GM10266 (cell line): Measurements from ENCODE around the gene TNRC6C.
"Not testable (repeated sequence)": the region's sequence is repeated elsewhere in the genome, so short reads cannot be mapped to it uniquely, and the experiment has no call there.

Experiments
- DNase-seq: peaks from one replicate; pipeline ENCODE4 v3.0.0; 2012; ENCODE audit errors: extremely low spot score
- TF ChIP-seq, protein P1 (sequence below): IDR thresholded peaks from 2 replicates; pipeline ENCODE4 v1.5.1; 2012; ENCODE audit warnings: mild to moderate bottlenecking, low read depth; ENCODE audit not compliant: control insufficient read depth, insufficient read depth; ENCODE audit errors: missing control alignments

Gene TNRC6C

DNA sequence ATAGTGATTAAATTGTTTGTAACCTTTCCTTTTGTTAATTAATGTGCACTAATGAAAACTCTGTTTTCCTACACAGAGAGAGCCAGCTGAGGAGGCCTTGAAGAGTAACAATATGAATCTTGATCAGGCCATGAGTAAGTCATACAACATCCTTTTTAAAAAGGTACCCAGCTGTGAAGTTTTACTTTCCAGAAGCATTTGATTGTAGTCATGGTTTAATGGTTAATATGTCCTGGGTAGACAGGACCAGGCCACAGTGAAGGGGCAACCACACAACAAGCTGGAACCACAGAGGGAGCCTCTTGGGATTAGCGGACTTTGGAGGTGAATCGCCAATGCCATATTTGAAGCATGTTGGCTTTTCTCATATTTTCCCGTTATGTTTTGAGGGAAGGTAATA, 114.5 kb downstream of the TNRC6C start:
- no peak for DNase-seq
- TF ChIP-seq, protein P1, sequence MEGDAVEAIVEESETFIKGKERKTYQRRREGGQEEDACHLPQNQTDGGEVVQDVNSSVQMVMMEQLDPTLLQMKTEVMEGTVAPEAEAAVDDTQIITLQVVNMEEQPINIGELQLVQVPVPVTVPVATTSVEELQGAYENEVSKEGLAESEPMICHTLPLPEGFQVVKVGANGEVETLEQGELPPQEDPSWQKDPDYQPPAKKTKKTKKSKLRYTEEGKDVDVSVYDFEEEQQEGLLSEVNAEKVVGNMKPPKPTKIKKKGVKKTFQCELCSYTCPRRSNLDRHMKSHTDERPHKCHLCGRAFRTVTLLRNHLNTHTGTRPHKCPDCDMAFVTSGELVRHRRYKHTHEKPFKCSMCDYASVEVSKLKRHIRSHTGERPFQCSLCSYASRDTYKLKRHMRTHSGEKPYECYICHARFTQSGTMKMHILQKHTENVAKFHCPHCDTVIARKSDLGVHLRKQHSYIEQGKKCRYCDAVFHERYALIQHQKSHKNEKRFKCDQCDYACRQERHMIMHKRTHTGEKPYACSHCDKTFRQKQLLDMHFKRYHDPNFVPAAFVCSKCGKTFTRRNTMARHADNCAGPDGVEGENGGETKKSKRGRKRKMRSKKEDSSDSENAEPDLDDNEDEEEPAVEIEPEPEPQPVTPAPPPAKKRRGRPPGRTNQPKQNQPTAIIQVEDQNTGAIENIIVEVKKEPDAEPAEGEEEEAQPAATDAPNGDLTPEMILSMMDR: no peak

DNA sequence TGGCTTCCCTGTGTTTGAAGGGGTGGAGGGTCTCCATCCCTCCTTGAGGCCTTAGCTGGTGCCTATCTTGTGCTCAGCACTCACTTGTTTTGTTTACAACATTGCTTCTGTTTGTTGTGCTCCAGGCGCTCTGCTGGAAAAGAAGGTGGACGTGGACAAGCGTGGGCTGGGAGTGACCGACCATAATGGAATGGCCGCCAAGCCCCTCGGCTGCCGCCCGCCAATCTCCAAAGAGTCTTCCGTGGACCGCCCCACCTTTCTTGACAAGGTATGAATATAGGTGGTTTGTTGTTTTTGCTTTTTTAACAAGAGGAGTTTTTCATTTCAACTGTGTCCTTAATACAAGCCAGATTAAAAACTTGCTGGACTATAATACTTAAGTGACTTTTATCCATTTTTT, 116.5 kb downstream of the TNRC6C start:
- DNase-seq: no peak
- TF ChIP-seq, protein P1: no peak

DNA sequence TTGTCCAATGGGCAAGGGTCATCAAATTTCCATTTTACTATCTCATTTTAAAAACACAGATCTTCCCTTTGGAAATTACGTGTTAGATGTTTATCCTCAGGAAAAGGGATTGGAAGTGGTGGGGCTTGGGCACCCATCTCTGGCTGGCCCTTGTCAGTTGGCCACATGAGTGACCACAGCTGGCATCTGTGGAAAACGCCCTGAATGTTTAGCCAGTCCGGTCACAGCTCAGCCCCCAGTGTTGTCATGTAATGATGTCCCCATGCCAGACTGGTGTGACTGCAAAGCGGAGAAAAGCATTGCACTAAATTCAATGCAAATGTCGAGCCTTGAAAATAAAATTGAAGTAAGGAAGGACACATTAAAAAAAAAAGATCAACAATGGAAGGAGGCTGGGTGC, 117.0 kb downstream of the TNRC6C start:
- TF ChIP-seq, protein P1: no peak
- DNase-seq: no peak

DNA sequence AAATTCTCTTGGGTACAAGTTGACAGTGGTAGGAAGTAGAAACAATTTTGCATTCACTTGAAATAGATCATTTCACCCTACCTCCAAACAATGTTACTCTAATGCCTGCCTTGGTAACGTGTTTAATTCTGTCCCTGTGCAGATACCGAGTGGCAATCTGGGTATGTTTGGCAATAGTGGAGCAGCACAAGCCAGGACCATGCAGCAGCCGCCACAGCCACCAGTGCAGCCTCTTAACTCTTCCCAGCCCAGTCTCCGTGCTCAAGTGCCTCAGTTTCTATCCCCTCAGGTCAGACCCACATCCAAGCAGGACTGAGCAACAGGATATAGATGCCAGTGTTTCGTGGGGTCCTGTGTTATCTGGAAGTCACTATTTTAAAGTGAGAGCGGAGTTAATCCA, 120.8 kb downstream of the TNRC6C start:
- TF ChIP-seq, protein P1: no peak
- no peak for DNase-seq

DNA sequence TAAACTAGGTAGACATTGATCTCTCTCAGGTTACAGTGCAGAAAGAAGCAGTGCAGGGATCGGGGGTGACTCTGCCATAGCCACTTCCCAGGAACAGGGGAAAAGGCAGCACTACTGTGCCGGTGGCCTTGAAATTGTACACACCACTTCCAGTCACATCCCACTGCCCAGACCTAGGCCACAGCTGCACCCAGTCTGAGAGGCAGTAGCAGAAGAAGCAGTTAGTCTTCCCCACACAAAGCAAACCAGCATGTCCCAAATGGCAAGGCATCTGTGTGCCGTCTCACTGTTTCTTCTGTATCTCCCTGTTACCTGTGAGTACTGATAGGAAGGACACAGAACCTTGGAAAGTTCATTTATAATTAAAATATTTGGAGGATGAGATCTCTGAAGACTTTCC, 123.0 kb downstream of the TNRC6C start:
- TF ChIP-seq, protein P1: no peak
- DNase-seq: no peak

DNA sequence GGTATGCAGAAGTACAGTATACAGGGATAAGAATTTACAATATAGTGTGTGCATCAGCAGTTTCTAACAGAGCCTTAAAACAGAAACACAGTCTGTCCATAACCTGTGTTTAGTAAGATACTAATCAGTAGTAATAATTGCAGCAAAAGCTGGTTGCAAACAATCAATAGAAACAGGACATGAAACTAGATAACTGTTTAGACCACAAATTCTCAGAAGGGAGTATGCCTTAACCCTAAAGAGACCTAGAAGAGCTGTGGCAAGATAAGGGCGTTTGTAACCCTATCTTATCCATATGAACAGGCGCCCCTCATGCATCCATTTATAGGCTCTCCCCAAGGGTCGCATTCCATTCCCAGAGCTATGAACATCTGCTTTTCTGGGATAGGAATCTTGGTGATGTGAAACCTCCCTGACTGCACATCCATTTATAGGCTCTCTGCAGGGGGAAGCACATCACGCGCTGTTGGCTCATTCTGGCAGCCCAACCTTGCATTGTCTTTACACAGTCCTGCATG, 123.9 kb downstream of the TNRC6C start:
- DNase-seq: not testable (repeated sequence)

DNA sequence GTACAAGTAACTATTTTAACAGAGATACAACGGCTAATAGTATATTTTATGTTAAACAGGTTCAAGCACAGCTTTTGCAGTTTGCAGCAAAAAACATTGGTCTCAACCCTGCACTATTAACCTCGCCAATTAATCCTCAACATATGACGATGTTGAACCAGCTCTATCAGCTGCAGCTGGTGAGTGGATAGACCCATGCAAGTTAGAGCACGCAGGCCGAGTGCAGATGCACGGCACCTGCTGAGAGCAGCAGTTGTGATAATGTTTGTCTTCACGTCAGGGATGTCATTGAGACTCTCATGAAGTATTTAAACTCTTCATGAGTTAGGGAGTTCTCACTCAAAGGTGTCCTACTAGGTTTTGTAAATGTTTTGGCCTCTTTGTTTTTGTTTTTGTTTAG, 124.5 kb downstream of the TNRC6C start:
- TF ChIP-seq, protein P1: no peak
- DNase-seq: no peak

DNA sequence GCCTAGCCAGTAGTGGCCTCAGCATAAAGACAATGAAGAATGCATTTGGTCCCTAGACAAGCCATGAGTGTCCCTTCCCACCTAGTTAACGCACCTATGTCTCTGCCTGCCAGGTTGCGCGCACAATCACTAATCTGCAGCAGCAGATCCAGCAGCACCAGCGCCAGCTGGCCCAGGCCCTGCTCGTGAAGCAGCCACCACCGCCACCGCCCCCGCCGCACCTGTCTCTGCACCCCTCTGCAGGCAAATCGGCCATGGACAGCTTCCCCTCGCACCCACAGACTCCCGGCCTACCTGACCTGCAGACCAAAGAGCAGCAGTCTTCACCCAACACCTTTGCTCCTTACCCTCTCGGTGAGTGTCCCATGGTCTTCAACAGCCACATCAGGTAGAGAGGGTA, 128.2 kb downstream of the TNRC6C start:
- DNase-seq: no peak
- TF ChIP-seq, protein P1: no peak
